Peyer's patch (tissue), 4 donors: ENCODE results near the gene RBM17. TPM values are rescaled to one million over a fixed set of nuclear protein-coding genes. Genes with fewer than 3 reads are reported as not detected.
"Not testable (repeated sequence)": the region's sequence is repeated elsewhere in the genome, so short reads cannot be mapped to it uniquely, and the experiment has no call there.

Experiments
- DNase-seq, 3 donors: peaks; one replicate each; pipeline ENCODE4 v3.0.0-alpha.2; 2017 to 2019
- H3K27ac ChIP-seq, 4 donors: fragments of 200-600 bp; sonication (generic); one replicate each; pipeline ENCODE4 v1.5.1; 2016 to 2019
- H3K27me3 ChIP-seq, 2 donors: fragments of 200-600 bp; sonication (generic); one replicate each; pipeline ENCODE4 v1.5.1; 2019
- H3K36me3 ChIP-seq, 3 donors: fragments of 200-600 bp; sonication (generic); one replicate each; pipeline ENCODE4 v1.5.1; 2016 to 2019
- H3K4me1 ChIP-seq, 4 donors: fragments of 200-600 bp; sonication (generic); one replicate each; pipeline ENCODE4 v1.5.1; 2016 to 2019
- H3K4me3 ChIP-seq, 4 donors: fragments of 200-600 bp; sonication (generic); 1 replicate in 3 of 4; 2 replicates in 1 of 4; pipeline ENCODE4 v1.5.1; 2016 to 2019; ENCODE audit warnings: mild to moderate bottlenecking in 1 of 4
- H3K9me3 ChIP-seq, 4 donors: fragments of 200-600 bp; sonication (generic); one replicate each; pipeline ENCODE4 v1.5.1; 2016 to 2019; ENCODE audit warnings: mild to moderate bottlenecking in 1 of 4
- CTCF ChIP-seq, 6 experiments: fragments of 450-650 bp in 4 of 6; fragments of 200-600 bp in 2 of 6; sonication (generic) in 1 of 6; IDR thresholded peaks; one replicate each; pipeline ENCODE4 v1.5.1; 2017 to 2019; ENCODE audit warnings: antibody characterized with exemption in 6 of 6, mild to moderate bottlenecking in 3 of 6, moderate library complexity in 1 of 6
- POLR2A ChIP-seq, 2 donors: fragments of 450-650 bp; IDR thresholded peaks; one replicate each; pipeline ENCODE4 v1.5.1; 2017; ENCODE audit warnings: antibody characterized with exemption in 2 of 2, mild to moderate bottlenecking in 2 of 2, moderate library complexity in 2 of 2
- total RNA-seq, 4 donors: library from RNA; depleted of rRNA; stranded (reverse); fragments of >200 nt; gene quantifications; one replicate each; pipeline ENCODE4 v1.1.0, GENCODE V29; 2016

RBM17 gene
- total RNA-seq, 4 donors from 2014 or later: 66.4 to 166 (median 101) TPM

- H3K4me1 ChIP-seq: peaks cover 0 to 22% (median 4%) of the 10 kb centered on the region in 4 donors
- no peaks in the 10 kb centered on the region for H3K36me3 ChIP-seq
- no peak overlapping the region for H3K4me3 ChIP-seq
- H3K27ac ChIP-seq: peak overlapping the region in 3 of 4 donors; percentile 3 to 88 (median 84)
- DNase-seq: no peak
- TF ChIP-seq CTCF (IDR thresholded peaks at IDR 0.05) (no peak), POLR2A (IDR thresholded peaks at IDR 0.05) (no peak)
- H3K27me3 ChIP-seq: no peaks in the 10 kb centered on the region
- no peaks in the 10 kb centered on the region for H3K9me3 ChIP-seq
These were observed 73.1 kb downstream of the RBM17 start for GRCh38 chr10:6161921-6162320.

GRCh38 chr10:6162589-6163356 lies 73.9 kb downstream of the RBM17 start:
- peaks cover 0 to 22% (median 4%) of the 10 kb centered on the region in 4 donors for H3K4me1 ChIP-seq
- no peaks in the 10 kb centered on the region for H3K27me3 ChIP-seq
- TF ChIP-seq CTCF (IDR thresholded peaks at IDR 0.05) (no peak), POLR2A (IDR thresholded peaks at IDR 0.05) (no peak)
- peak overlapping the region; percentile 84 to 98 (median 90) for H3K27ac ChIP-seq
- H3K4me3 ChIP-seq: peak overlapping the region; percentile 50 to 70 (median 58)
- no peaks in the 10 kb centered on the region for H3K9me3 ChIP-seq
- DNase-seq: no peak
- H3K36me3 ChIP-seq: no peaks in the 10 kb centered on the region

- no peaks in the 10 kb centered on the region for H3K9me3 ChIP-seq
- H3K27ac ChIP-seq: peak overlapping the region; percentile 84 to 98 (median 90)
- peaks cover 0 to 22% (median 4%) of the 10 kb centered on the region in 4 donors for H3K4me1 ChIP-seq
- no peaks in the 10 kb centered on the region for H3K27me3 ChIP-seq
- peak overlapping the region; percentile 50 to 70 (median 58) for H3K4me3 ChIP-seq
- TF ChIP-seq CTCF (IDR thresholded peaks at IDR 0.05) (no peak), POLR2A (IDR thresholded peaks at IDR 0.05) (peak; percentile 49 to 58)
- DNase-seq: peak; percentile 88 to 97 (median 95)
- no peaks in the 10 kb centered on the region for H3K36me3 ChIP-seq
These were observed 74.8 kb downstream of the RBM17 start for GRCh38 chr10:6163364-6164270.

GRCh38 chr10:6164271-6165095 lies 75.6 kb downstream of the RBM17 start:
- Histone ChIP-seq H3K4me3 (peak overlapping the region; percentile 50 to 70 (median 58)), H3K4me1 (peaks cover 0 to 22% (median 4%) of the 10 kb centered on the region in 4 donors), H3K27ac (peak overlapping the region; percentile 84 to 98 (median 90)), H3K36me3 (no peaks in the 10 kb centered on the region), H3K27me3 (no peaks in the 10 kb centered on the region), H3K9me3 (no peaks in the 10 kb centered on the region)
- no peak for DNase-seq
- no peak for TF ChIP-seq CTCF (IDR thresholded peaks at IDR 0.05)
- TF ChIP-seq POLR2A (IDR thresholded peaks at IDR 0.05): no peak

GRCh38 chr10:6165221-6165725 lies 76.4 kb downstream of the RBM17 start:
- Histone ChIP-seq H3K27me3 (no peaks in the 10 kb centered on the region), H3K4me3 (no peak overlapping the region), H3K27ac (peak overlapping the region in 3 of 4 donors; percentile 84 to 98 (median 91)), H3K36me3 (no peaks in the 10 kb centered on the region), H3K9me3 (no peaks in the 10 kb centered on the region), H3K4me1 (peaks cover 2 to 24% (median 5%) of the 10 kb centered on the region in 4 donors)
- no peak for TF ChIP-seq POLR2A (IDR thresholded peaks at IDR 0.05)
- TF ChIP-seq CTCF (IDR thresholded peaks at IDR 0.05): no peak
- no peak for DNase-seq

GRCh38 chr10:6165933-6166332 lies 77.1 kb downstream of the RBM17 start:
- DNase-seq, H3K27ac ChIP-seq: not testable (repeated sequence)
- H3K4me1 ChIP-seq: peaks cover 2 to 31% (median 5%) of the 10 kb centered on the region in 4 donors

More at GRCh38 chr10:6165933-6166332, 77.1 kb downstream of the RBM17 start:
- H3K27me3 ChIP-seq, H3K9me3 ChIP-seq, H3K36me3 ChIP-seq, H3K4me3 ChIP-seq: not testable (repeated sequence)
